H1 (cell line): ENCODE measurements around the gene ARL8A. TPM values are rescaled to one million over a fixed set of nuclear protein-coding genes. Genes with fewer than 3 reads are reported as not detected.

ENCODE experiments used
- BACH1 ChIP-seq: IDR thresholded peaks from 2 replicates; pipeline ENCODE4 v1.6.1; 2012; ENCODE audit warnings: low read length, improper control_type of control experiment
- CHD2 ChIP-seq: IDR thresholded peaks from 2 replicates; pipeline ENCODE4 v1.6.1; 2012; ENCODE audit warnings: low read length, improper control_type of control experiment
- CREB1 ChIP-seq: IDR thresholded peaks from 2 replicates; pipeline ENCODE4 v1.6.1; 2012; ENCODE audit warnings: inconsistent platforms
- GTF2F1 ChIP-seq: IDR thresholded peaks from 2 replicates; pipeline ENCODE4 v1.6.1; 2012; ENCODE audit warnings: low read depth, low read length, improper control_type of control experiment, borderline replicate concordance
- JUN ChIP-seq: IDR thresholded peaks from 2 replicates; pipeline ENCODE4 v1.6.1; 2011; ENCODE audit warnings: low read depth, mild to moderate bottlenecking, improper control_type of control experiment, low read length
- JUND ChIP-seq: IDR thresholded peaks from 2 replicates; pipeline ENCODE4 v1.6.1; 2011; ENCODE audit warnings: mild to moderate bottlenecking, improper control_type of control experiment, low read length
- SIN3A ChIP-seq, 2 experiments: IDR thresholded peaks in 1 of 2; conservative IDR thresholded peaks in 1 of 2; 2 replicates each; pipeline ENCODE4 v1.6.1; 2011 to 2012; ENCODE audit warnings: low read length in 2 of 2, improper control_type of control experiment in 1 of 2, low read depth in 1 of 2, mild to moderate bottlenecking in 1 of 2
- SIRT6 ChIP-seq: IDR thresholded peaks from one replicate; pipeline ENCODE4 v1.7.1; 2012; ENCODE audit warnings: low read length, inconsistent platforms
- SIX5 ChIP-seq: IDR thresholded peaks from 2 replicates; pipeline ENCODE4 v1.6.1; 2011; ENCODE audit warnings: mild to moderate bottlenecking, low read depth, low read length
- SUZ12 ChIP-seq: fragments of 200-600 bp; sonication (generic); IDR thresholded peaks from 2 replicates; pipeline ENCODE4 v1.6.1; 2012; ENCODE audit warnings: mild to moderate bottlenecking, inconsistent platforms, low read length, moderate library complexity, mixed read lengths
- polyA plus RNA-seq, 7 experiments: library from polyadenylated mRNA; depleted of rRNA in 3 of 7; stranded (reverse) in 5 of 7; unstranded in 2 of 7; fragments of >200 nt in 5 of 7; fragments of 200-250 nt in 2 of 7; gene quantifications; 1 replicate in 5 of 7; 2 replicates in 1 of 7; 4 replicates in 1 of 7; pipeline versions ENCODE4 v1.2.1 to v1.2.3, GENCODE V29; 2011 to 2013; ENCODE audit warnings: missing spikeins in 2 of 7, mixed read lengths in 2 of 7
- total RNA-seq: library from RNA; stranded (reverse); fragmentation: NEBNext Ultra II Directional; extraction: Animal tissue kit (Norgen Biotek cat#: 25700); gene quantifications from 2 replicates; pipeline ENCODE4 v1.2.1, GENCODE V29; 2021
- TF ChIP-seq, protein P1 (sequence below): fragments of 300-600 bp; sonication (generic); IDR thresholded peaks from 2 replicates; pipeline ENCODE4 v1.7.1; 2012; ENCODE audit warnings: low read length, moderate library complexity, mild to moderate bottlenecking, inconsistent platforms; ENCODE audit not compliant: insufficient replicate concordance

The ARL8A gene
- total and polyA plus RNA-seq, 2 of the 8 experiments (the other 6 are each of a cell fraction or from before 2014, with no cell fraction given): 40.3 to 58.7 TPM

DNA sequence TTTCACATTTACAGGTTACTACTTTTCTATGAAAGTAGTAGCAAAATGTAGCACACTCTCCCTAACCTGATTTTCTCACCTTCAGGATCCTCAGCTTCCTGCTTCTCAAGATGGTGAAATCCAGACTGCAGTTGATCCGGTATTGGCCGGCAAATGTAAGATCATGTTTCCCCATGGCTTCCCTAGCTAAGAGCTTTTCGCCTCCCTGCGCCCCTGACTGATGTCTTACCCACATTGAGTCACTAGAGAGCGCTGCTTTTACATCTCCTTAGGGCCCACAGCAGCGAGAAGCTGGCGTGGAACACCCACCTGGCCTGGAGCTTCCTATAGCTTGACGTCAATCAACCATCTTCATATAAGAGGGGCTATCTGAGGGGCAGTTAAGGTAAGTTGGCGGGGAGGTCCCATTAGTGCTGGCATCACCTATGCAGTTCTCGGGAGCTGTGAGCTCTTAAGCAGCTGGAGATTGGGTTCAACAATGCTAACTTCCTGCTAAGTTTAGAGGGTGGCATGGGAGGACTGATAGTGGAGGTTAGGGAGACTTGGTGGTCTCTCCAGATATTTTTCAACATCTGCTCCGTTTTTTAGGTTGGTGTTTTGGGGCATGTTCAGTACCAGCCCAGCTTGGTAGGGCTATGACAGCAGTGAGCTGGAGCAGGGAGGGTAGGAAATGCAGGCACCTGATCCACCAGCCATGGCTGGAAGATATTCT lies 10.4 kb upstream of the ARL8A start (continued):
- TF ChIP-seq, protein P1, sequence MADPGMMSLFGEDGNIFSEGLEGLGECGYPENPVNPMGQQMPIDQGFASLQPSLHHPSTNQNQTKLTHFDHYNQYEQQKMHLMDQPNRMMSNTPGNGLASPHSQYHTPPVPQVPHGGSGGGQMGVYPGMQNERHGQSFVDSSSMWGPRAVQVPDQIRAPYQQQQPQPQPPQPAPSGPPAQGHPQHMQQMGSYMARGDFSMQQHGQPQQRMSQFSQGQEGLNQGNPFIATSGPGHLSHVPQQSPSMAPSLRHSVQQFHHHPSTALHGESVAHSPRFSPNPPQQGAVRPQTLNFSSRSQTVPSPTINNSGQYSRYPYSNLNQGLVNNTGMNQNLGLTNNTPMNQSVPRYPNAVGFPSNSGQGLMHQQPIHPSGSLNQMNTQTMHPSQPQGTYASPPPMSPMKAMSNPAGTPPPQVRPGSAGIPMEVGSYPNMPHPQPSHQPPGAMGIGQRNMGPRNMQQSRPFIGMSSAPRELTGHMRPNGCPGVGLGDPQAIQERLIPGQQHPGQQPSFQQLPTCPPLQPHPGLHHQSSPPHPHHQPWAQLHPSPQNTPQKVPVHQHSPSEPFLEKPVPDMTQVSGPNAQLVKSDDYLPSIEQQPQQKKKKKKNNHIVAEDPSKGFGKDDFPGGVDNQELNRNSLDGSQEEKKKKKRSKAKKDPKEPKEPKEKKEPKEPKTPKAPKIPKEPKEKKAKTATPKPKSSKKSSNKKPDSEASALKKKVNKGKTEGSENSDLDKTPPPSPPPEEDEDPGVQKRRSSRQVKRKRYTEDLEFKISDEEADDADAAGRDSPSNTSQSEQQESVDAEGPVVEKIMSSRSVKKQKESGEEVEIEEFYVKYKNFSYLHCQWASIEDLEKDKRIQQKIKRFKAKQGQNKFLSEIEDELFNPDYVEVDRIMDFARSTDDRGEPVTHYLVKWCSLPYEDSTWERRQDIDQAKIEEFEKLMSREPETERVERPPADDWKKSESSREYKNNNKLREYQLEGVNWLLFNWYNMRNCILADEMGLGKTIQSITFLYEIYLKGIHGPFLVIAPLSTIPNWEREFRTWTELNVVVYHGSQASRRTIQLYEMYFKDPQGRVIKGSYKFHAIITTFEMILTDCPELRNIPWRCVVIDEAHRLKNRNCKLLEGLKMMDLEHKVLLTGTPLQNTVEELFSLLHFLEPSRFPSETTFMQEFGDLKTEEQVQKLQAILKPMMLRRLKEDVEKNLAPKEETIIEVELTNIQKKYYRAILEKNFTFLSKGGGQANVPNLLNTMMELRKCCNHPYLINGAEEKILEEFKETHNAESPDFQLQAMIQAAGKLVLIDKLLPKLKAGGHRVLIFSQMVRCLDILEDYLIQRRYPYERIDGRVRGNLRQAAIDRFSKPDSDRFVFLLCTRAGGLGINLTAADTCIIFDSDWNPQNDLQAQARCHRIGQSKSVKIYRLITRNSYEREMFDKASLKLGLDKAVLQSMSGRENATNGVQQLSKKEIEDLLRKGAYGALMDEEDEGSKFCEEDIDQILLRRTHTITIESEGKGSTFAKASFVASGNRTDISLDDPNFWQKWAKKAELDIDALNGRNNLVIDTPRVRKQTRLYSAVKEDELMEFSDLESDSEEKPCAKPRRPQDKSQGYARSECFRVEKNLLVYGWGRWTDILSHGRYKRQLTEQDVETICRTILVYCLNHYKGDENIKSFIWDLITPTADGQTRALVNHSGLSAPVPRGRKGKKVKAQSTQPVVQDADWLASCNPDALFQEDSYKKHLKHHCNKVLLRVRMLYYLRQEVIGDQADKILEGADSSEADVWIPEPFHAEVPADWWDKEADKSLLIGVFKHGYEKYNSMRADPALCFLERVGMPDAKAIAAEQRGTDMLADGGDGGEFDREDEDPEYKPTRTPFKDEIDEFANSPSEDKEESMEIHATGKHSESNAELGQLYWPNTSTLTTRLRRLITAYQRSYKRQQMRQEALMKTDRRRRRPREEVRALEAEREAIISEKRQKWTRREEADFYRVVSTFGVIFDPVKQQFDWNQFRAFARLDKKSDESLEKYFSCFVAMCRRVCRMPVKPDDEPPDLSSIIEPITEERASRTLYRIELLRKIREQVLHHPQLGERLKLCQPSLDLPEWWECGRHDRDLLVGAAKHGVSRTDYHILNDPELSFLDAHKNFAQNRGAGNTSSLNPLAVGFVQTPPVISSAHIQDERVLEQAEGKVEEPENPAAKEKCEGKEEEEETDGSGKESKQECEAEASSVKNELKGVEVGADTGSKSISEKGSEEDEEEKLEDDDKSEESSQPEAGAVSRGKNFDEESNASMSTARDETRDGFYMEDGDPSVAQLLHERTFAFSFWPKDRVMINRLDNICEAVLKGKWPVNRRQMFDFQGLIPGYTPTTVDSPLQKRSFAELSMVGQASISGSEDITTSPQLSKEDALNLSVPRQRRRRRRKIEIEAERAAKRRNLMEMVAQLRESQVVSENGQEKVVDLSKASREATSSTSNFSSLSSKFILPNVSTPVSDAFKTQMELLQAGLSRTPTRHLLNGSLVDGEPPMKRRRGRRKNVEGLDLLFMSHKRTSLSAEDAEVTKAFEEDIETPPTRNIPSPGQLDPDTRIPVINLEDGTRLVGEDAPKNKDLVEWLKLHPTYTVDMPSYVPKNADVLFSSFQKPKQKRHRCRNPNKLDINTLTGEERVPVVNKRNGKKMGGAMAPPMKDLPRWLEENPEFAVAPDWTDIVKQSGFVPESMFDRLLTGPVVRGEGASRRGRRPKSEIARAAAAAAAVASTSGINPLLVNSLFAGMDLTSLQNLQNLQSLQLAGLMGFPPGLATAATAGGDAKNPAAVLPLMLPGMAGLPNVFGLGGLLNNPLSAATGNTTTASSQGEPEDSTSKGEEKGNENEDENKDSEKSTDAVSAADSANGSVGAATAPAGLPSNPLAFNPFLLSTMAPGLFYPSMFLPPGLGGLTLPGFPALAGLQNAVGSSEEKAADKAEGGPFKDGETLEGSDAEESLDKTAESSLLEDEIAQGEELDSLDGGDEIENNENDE: no peak
- TF ChIP-seq SIRT6 (no peak), CREB1 (0 out of 2 replicates have a peak, but pooled peaks have one; percentile 20), JUND (no peak), SIX5 (no peak), GTF2F1 (no peak), CHD2 (no peak), SUZ12 (no peak), SIN3A (conservative IDR thresholded peaks at IDR 0.05 in 1 of 2, IDR thresholded peaks at IDR 0.05 in 1 of 2; ENCODE audit: low read depth in 1 of 2, low read length in 2 of 2) (no peak), BACH1 (0 out of 2 replicates have a peak, but pooled peaks have one; percentile 13), JUN (no peak)
